CD4-positive, alpha-beta T cell treated with Interleukin-15 for 4 hours (primary cell): ENCODE results near the gene LRRC49.
"Not testable (repeated sequence)": the region's sequence is repeated elsewhere in the genome, so short reads cannot be mapped to it uniquely, and the experiment has no call there.

ENCODE experiments used
- DNase-seq: peaks from one replicate; pipeline ENCODE4 v3.0.0-alpha.2; 2020; ENCODE audit warnings: low spot score

LRRC49 gene

DNA sequence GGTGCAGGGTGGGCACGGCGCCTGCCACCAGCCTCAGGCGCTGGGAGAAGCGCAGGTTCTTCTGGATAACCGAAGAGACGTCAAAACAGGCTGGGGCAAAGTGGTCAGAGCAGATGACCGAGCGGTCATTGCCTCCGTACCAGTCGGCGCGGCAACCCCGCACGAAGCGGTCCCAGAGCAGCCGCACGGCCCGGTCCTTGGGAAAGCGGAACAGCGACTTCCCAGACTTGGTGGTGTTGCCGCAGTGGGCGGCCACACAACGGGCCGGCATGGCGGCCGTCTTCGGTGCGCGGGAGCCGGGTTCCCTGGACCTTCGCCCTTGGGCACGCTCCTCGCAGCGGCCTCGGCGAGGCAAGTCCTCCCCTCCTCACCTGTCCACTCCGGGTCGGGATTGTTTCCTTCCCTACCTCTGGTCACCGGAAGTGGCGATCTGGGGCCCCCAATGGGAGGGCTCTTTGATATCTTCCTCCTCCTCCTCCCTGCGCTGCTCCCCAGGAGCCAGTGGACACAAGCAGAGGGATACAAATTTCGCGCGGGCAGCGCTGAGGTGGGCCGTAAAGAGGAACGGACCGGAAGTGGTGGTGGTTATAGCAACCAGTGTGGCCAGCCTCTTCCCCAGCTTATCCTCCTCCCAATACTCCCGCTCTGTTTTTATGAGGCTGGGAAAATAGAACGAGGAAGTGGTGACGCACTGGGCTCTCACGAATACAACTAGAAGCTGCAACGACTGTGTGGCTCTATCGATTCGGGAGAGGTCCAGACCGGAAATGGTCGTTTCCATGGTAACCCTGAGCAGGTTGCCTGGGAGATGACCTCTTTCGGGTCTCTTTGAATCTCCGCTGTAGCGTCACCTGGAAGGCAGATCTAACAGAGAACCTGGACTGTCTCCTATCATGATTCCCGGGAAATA lies at the start of gene LRRC49, which contains the start of gene THAP10:
Gene LRRC49 (plus strand): TSS at position 825 of the 910 bp plus-strand sequence. CDS start 69 bp downstream, at position 894.
Gene THAP10 (minus strand): TSS at position 432 of the 910 bp plus-strand sequence. CDS start 161 bp downstream, at position 271.
- peak; percentile 25 for DNase-seq

- no peak for DNase-seq
These were observed 46.8 kb upstream of the LRRC49 start for GRCh38 chr15:70845602-70846360.

GRCh38 chr15:70851889-70852288 lies 40.7 kb upstream of the LRRC49 start:
- DNase-seq = no peak

- DNase-seq = no peak
These were observed 39.9 kb upstream of the LRRC49 start for GRCh38 chr15:70852501-70853317.

DNA sequence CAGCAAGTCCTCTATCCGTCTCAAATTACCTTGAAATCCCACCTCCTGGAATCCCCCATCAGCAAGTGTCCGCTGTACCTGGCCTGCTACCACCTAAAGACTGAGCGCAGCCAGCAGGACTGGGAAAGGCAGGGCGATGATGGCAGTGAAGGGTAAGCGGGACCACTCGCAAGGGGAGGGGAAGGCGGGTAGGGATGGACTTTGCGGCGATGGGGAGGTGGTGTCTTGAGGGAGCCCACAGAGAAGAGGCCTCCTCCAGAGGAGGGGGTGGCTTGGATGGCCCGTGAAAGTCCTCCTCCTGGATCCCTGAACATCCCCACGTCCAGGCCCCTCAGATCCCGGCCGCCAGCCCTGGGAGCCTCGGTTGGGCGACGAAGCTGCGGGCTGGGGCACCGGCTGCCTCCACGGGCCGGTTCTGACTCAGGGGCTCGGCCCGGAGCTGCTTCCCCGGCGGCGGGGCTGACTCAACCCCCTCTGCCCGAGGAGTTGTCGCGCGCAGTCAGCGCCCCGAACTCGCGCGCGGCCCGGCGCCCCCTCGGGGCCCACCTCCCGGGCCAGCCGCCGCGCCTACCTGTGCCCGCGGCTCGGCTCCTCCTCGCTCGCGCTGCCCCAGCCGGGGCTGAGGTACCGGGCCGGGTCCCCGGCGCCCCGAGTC lies 39.2 kb upstream of the LRRC49 start:
- DNase-seq = no peak

- no peak for DNase-seq
These were observed 38.5 kb upstream of the LRRC49 start, which contains the start of gene LARP6 for GRCh38 chr15:70853973-70854665. Gene LARP6, minus strand, starts transcription at chr15:70854157. Its CDS starts 69 bp downstream, at chr15:70854088.

- no peak for DNase-seq
These were observed 38.0 kb upstream of the LRRC49 start for GRCh38 chr15:70854666-70854976.

- DNase-seq = no peak
These were observed 36.9 kb upstream of the LRRC49 start for GRCh38 chr15:70855764-70856163.

DNA sequence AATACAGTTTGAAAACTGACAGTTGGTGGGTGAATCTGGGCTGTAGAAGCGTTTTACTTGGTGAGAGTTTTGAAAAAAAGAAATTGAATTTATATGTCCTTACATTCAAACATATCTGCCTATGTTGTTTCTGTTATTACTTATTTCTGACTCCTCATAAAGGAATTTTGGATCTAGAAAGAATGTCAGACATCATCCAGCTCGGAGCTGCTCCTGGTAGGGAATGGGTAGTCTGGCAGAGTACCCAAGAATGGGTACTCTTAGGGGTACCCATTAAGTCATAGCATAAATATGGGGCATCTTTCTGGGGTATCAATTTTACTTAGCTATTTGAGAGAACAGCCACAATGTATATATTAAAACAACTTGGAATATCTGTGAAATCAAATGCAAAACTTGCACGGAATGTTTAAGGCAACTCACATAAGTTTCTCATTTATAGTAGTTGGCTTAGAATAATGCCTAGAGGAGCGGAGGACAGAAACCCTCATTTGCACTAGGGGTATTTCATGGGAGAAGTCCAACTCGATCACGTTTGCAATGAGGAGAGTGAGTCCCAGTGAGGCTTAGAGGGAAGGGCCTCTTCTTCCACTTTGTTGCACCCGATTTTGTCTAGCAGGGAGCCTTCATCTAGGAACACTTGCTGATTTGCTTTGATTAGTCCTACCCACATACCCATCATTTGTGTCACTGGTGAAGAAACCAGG lies 36.3 kb upstream of the LRRC49 start:
- DNase-seq = no peak

DNA sequence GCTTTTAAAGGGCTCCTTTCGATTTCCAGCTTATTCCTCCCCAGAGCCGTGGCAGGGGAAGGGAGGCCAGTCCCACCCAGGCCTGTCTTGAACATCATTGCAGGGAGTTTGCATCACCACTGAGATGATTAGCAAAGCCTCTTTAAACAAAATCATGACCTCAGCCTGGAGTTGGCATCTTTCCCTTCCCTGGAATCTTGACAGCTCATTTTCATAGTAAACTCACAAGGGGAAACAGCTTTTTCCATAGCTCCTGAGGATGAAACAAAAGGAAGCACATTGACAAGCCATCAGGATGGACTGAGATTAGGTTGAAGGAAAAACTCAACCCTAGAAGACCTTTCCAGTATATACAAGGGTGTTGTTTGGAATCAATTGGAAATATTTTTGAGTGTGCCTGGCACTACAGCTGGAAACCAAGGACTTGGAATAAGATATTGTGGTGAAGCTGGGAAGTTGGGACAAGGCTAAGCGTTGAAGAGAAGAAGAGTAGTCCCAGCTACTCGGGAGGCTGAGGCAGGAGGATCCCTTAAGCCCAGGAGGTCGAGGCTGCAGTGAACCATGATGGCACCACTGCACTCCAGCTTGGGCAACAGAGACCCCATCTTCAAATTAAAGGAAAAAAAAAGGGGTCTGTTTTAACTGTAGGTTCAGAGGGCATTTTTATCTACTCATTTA lies 35.6 kb upstream of the LRRC49 start:
- DNase-seq = no peak

DNA sequence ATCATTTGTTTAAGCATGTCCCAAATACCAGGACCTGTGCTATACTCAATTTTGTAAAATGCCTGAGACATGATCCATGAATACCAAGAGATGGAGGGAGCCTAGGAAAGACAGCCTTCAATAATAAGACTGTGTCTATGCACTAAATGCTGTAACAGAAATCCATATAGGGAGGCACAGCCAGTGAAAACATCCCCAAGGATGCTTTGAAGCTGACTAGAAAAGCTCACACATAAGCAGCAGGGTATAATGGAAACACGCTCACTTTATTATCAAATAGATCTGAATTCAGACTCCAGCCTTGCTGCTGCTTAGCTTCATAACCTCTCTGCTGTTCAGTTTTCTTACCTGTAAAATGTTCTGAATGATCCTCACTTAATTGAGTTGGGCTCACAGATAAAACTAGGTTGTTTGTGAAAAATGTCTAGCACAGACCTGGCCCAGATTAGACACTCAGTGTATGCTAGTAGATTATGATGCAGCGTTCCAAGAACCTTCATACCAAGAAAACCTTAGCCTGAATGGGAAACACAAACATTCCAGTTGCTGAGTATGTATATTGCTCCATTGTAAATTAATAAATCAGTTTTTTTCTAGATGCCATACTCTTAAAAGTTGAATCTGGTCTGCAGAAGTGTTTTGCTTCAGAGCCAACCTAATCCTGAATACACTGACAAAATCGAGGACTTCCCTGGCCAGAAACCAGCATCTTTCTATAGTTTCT lies 34.9 kb upstream of the LRRC49 start:
- no peak for DNase-seq

DNA sequence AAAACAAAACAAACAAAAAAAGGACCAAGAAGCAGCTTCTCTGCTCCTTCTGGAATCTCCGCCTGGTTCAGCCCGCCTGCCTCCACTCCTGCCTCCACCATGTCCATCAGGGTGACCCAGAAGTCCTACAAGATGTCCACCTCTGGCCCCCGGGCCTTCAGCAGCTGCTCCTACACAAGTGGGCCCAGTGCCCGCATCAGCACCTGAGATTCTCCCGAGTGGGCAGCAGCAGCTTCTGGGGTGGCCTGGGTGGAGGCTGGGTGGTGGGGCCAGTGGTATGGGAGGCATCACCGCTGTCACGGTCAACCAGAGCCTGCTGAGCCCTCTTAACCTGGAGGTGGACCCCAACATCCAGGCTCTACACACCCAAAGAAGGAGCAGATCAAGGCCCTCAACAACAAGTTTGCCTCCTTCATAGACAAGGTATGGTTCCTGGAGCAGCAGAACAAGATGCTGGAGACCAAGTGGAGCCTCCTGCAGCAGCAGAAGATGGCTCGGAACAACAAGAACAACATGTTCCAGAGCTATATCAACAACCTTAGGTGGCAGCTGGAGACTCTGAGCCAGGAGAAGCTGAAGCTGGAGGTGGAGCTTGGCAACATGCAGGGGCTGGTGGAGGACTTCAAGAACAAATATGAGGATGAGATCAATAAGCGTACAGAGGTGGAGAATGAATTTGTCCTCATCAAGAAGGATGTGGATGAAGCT lies 33.9 kb upstream of the LRRC49 start:
- not testable (repeated sequence) for DNase-seq

DNA sequence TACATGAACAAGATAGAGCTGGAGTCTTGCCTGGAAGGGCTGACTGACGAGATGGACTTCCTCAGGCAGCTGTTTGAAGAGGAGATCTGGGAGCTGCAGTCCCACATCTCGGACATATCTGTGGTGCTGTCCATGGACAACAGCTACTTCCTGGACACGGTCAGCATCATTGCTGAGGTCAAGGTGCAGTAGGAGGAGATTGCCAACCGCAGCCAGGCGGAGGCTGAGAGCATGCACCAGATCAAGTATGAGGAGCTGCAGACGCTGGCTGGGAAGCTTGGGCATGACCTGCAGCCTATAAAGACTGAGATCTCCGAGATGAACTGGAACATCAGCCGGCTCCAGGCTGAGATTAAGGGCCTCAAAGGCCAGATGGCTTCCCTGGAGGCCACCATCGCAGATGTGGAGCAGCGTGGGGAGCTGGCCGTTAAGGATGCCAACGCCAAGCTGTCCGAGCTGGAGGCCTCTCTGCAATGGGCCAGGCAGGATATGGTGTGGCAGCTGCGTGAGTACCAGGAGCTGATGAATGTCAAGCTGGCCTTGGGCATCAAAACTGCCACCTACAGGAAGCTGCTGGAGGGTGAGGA lies 33.2 kb upstream of the LRRC49 start:
- DNase-seq = no peak

DNA sequence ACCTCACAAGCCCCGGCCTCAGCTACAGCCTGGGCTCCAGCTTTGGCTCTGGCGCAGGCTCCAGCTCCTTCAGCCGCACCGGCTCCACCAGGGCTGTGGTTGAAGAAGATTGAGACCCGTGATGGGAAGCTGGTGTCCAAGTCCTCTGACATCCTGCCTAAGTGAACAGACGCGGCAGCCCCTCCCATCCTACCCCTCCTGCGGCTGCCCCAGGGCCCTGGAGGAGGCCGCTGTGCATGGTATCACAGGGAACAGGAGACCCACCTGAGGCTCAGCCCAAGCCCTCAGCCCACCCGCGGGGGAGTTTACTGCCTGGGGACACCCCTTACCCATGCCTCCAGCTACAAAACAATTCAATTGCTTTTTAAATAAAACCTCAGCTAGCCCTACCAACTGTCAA lies 32.6 kb upstream of the LRRC49 start:
- no peak for DNase-seq

GRCh38 chr15:70863450-70864218 lies 29.0 kb upstream of the LRRC49 start:
- DNase-seq = no peak

DNA sequence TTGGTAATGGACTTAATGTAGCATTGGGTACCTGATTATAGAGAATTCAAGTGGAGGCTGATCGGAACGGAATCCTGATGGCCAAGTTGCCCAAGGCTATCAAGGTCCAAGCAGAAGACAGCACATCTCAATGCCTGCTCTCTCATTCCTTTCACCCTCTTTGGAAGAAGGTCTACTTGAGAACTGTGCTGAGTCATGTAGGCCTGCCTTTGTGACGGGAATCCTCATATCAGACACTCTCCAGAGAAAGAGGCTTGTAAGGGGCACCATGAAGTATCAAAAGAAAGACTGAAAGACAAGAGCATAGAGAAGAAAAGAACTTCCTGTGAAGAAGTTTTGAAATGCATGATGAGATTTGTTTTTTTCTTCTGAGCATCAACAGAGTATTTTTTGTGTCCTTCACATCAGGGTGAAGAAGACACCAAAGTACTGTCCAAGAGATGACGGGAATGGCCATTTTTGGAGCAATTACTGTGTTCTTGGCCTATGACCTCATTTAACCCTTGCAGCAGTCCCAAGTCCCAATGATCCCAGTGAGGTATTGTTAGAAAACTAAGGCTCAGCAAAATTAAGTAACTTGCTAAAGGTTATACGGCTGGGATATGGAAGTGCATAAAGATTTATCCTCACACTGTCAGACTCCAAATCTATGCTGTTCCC lies 25.5 kb upstream of the LRRC49 start:
- DNase-seq = no peak
